ENCODE results near the gene ZC3H7A. TPM values are rescaled to one million over a fixed set of nuclear protein-coding genes. Genes with fewer than 3 reads are reported as not detected.

ZC3H7A gene
- total RNA-seq, 1 experiment from 2014 or later, result 43.1 TPM

DNA sequence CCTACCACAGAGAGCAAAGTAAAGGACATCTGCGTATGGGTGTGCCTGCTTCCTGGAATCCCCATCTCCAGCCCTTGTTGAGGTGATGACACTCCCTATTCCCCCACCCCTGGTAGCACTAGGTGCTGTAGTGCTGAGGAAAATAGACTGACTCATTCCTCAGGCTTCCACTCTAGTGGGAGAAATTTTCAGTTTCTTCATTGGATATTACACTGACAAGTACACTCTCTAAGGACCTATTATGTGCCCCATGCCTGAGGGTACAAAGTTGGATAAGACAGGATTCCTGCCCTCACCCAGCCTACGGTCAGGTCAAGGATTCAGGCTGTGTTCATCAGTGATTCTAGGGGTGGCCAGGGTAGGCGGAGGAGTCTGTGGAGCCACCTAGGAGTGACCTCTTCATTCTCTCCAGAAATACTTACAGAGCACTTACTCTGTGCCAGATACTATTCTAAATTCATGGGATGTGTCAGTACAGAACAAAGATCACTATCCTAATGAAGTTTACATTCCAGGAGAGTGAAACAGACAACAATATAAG is 4.5 kb upstream of the ZC3H7A start:
- H3K14ac ChIP-seq (ENCODE audit: insufficient read depth, low read length), result no peak overlapping the region
- H3K9me3 ChIP-seq (ENCODE audit: control insufficient read depth, low read depth, low read length), result no peaks in the 10 kb centered on the region
- no peak for DNase-seq
- Mint-ChIP-seq H3K4me1 (peaks cover 22 to 23% of the 10 kb centered on the region in 2 experiments), H3K27ac (peak overlapping the region in 2 of 3 experiments; percentile 25 to 26; a peak in 2 of 7 replicates), H3K9me3 (no peaks in the 10 kb centered on the region), H3K27me3 (ENCODE audit: low read depth) (no peaks in the 10 kb centered on the region; the same call in 1 of the 2 replicates), H3K36me3 (ENCODE audit: insufficient read depth in 1 of 3, low read depth in 3 of 3) (no peaks in the 10 kb centered on the region), H3K4me3 (no peak overlapping the region)
- no peak overlapping the region for H3K4me2 ChIP-seq (ENCODE audit: insufficient read depth, insufficient read length, low read length)
- H3T11ph ChIP-seq (ENCODE audit: low read length), result no peak overlapping the region
- H3K9ac ChIP-seq (ENCODE audit: extremely low read depth, insufficient read length, low read length), result no peak overlapping the region
- H2AFZ ChIP-seq (ENCODE audit: low read length), result no peak overlapping the region
- H3K4me1 ChIP-seq (ENCODE audit: insufficient read depth, low read length), result no peaks in the 10 kb centered on the region
- no peak overlapping the region for H4K5ac ChIP-seq (ENCODE audit: insufficient read length, low read depth, low read length)
- peaks cover 14% of the 10 kb centered on the region for H3K23me2 ChIP-seq (ENCODE audit: insufficient read length, low read depth, low read length, poor library complexity, severe bottlenecking)
- H4K8ac ChIP-seq (replicated peaks; ENCODE audit: insufficient read length, low read depth, low read length), result no peak overlapping the region
- H4K91ac ChIP-seq (ENCODE audit: insufficient read length, low read depth, low read length), result no peak overlapping the region
- no peaks in the 10 kb centered on the region for H3K79me1 ChIP-seq (ENCODE audit: insufficient read depth, low read depth, low read length, poor library complexity, severe bottlenecking)
- no peak overlapping the region for H3K18ac ChIP-seq (ENCODE audit: insufficient read length, low read depth, low read length)
- no peak overlapping the region for H2BK120ac ChIP-seq (ENCODE audit: low read depth, low read length, poor library complexity, severe bottlenecking)
- no peak overlapping the region for H3K4ac ChIP-seq (ENCODE audit: low read depth, low read length)
- H2BK5ac ChIP-seq (ENCODE audit: insufficient read length, low read length), result no peak overlapping the region
- no peak overlapping the region for H3K56ac ChIP-seq (ENCODE audit: insufficient read length, low read depth, low read length)
- H3K27me3 ChIP-seq (ENCODE audit: insufficient read depth, low read length), result no peaks in the 10 kb centered on the region
- no peak overlapping the region for H3K27ac ChIP-seq (ENCODE audit: insufficient read length, low read depth, low read length)
- no peak overlapping the region for H2BK15ac ChIP-seq (ENCODE audit: low read depth, low read length)
- no peaks in the 10 kb centered on the region for H3K79me2 ChIP-seq (ENCODE audit: insufficient read depth, low read length)
- H3K23ac ChIP-seq (ENCODE audit: insufficient read length, low read depth, low read length), result no peak overlapping the region
- TF ChIP-seq, protein P1, sequence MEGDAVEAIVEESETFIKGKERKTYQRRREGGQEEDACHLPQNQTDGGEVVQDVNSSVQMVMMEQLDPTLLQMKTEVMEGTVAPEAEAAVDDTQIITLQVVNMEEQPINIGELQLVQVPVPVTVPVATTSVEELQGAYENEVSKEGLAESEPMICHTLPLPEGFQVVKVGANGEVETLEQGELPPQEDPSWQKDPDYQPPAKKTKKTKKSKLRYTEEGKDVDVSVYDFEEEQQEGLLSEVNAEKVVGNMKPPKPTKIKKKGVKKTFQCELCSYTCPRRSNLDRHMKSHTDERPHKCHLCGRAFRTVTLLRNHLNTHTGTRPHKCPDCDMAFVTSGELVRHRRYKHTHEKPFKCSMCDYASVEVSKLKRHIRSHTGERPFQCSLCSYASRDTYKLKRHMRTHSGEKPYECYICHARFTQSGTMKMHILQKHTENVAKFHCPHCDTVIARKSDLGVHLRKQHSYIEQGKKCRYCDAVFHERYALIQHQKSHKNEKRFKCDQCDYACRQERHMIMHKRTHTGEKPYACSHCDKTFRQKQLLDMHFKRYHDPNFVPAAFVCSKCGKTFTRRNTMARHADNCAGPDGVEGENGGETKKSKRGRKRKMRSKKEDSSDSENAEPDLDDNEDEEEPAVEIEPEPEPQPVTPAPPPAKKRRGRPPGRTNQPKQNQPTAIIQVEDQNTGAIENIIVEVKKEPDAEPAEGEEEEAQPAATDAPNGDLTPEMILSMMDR (conservative IDR thresholded peaks at IDR 0.05), result no peak
- no peak overlapping the region for H2BK20ac ChIP-seq (ENCODE audit: low read depth, low read length, poor library complexity, severe bottlenecking)
- H2BK12ac ChIP-seq (ENCODE audit: insufficient read length, low read depth, low read length), result no peak overlapping the region
- no peaks in the 10 kb centered on the region for H4K20me1 ChIP-seq (ENCODE audit: control insufficient read depth, insufficient read depth, insufficient read length)
- WGBS (ENCODE audit: extremely low coverage, insufficient read length, low lambda C conversion rate), result no CpG with 5 or more reads among the region's 3 CpGs
- no peak overlapping the region for H2AK5ac ChIP-seq (ENCODE audit: insufficient read length, low read length)
